Activated CD4-positive, alpha-beta memory T cell treated with anti-CD3 and anti-CD28 coated beads for 36 hours (primary cell): ENCODE measurements around the gene KDM4B. TPM values are rescaled to one million over a fixed set of nuclear protein-coding genes. Genes with fewer than 3 reads are reported as not detected.
"Not testable (repeated sequence)": the region's sequence is repeated elsewhere in the genome, so short reads cannot be mapped to it uniquely, and the experiment has no call there.

ENCODE experiments used
- CTCF ChIA-PET: fragments of 350-600 bp; sonication (Branson Sonifier 250); formaldehyde crosslinking; loops from one replicate; lab custom pipeline; 2021; ENCODE audit warnings: antibody characterized with exemption, inconsistent platforms; lab: Charles Lee
- POLR2A ChIA-PET: fragments of 350-600 bp; sonication (Branson Sonifier 250); formaldehyde crosslinking; loops from one replicate; lab custom pipeline; 2021; ENCODE audit warnings: antibody characterized with exemption; lab: Charles Lee
- DNase-seq: peaks from one replicate; pipeline ENCODE4 v3.0.0-alpha.2; 2020
- H3K27ac Mint-ChIP-seq: one replicate; pipeline ENCODE4 v1.8.0; 2021; ENCODE audit warnings: mixed read lengths
- H3K27me3 Mint-ChIP-seq: one replicate; pipeline ENCODE4 v1.8.0; 2021; ENCODE audit warnings: mixed read lengths
- H3K36me3 Mint-ChIP-seq: one replicate; pipeline ENCODE4 v1.8.0; 2021; ENCODE audit warnings: mixed read lengths
- H3K4me1 Mint-ChIP-seq: one replicate; pipeline ENCODE4 v1.8.0; 2021; ENCODE audit warnings: low read depth, mixed read lengths
- H3K4me3 Mint-ChIP-seq: one replicate; pipeline ENCODE4 v1.8.0; 2021; ENCODE audit warnings: mild to moderate bottlenecking, mixed read lengths
- H3K9me3 Mint-ChIP-seq: one replicate; pipeline ENCODE4 v1.8.0; 2021; ENCODE audit warnings: mixed read lengths
- intact Hi-C: fragments of 100-400 bp; cut with micrococcal nuclease; formaldehyde crosslinking; loops from one replicate; pipeline ENCODE4 v1.15.1; 2023
- total RNA-seq, 2 experiments: library from RNA; stranded (reverse); gene quantifications; one replicate each; pipeline ENCODE4 v1.2.3, GENCODE V29; 2021

Gene KDM4B
- total RNA-seq, 2 experiments from 2014 or later: 19.2 to 20.6 TPM

DNA sequence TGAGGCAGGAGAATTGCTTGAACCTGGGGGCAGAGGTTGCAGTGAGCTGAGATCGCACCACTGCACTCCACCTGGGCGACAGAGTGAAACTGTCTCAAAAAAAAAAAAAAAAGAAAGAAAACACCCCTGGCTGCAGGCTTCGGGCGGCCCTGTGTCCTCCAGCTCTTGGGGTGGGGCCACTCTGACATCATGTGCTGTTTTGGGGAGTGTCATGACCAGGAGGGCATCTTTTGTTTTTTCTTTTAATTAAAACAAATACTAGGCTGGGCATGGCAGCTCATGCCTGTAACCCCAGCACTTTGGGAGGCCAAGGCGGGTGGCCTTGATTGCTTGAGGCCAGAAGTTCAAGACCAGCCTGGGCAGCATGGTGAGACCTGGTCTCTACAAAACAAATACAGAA is 52.1 kb downstream of the KDM4B start:
- no peak overlapping the region for H3K27ac Mint-ChIP-seq
- H3K27me3 Mint-ChIP-seq: no peaks in the 10 kb centered on the region
- intact Hi-C loops: no loop called here
- DNase-seq: no peak
- H3K4me1 Mint-ChIP-seq: peaks cover 4% of the 10 kb centered on the region
- CTCF ChIA-PET: interaction anchor here (1.1 kb wide), 1 partner anchor 19 kb away, joined by 4 read pairs; no protein-coding TSS in a partner anchor
- peaks cover 4% of the 10 kb centered on the region for H3K36me3 Mint-ChIP-seq
- no peak overlapping the region for H3K4me3 Mint-ChIP-seq
- POLR2A ChIA-PET: no interaction called here
- H3K9me3 Mint-ChIP-seq: no peaks in the 10 kb centered on the region

- Mint-ChIP-seq H3K27ac (no peak overlapping the region), H3K4me1 (peaks cover 4% of the 10 kb centered on the region), H3K4me3 (no peak overlapping the region), H3K9me3 (no peaks in the 10 kb centered on the region), H3K36me3 (no peaks in the 10 kb centered on the region), H3K27me3 (no peaks in the 10 kb centered on the region)
- DNase-seq: no peak
- intact Hi-C loops: no loop called here
- ChIA-PET CTCF (interaction anchor here (1.2 to 1.5 kb wide), 2 partner anchors 9 to 21 kb away, joined by 3 to 6 read pairs; no protein-coding TSS in a partner anchor), POLR2A (no interaction called here)
Measured at GRCh38 chr19:5022066-5022860, 53.4 kb downstream of the KDM4B start.

- Mint-ChIP-seq H3K27ac (no peak overlapping the region), H3K4me3 (no peak overlapping the region), H3K27me3 (no peaks in the 10 kb centered on the region), H3K36me3 (no peaks in the 10 kb centered on the region), H3K9me3 (no peaks in the 10 kb centered on the region), H3K4me1 (peaks cover 3% of the 10 kb centered on the region)
- DNase-seq: no peak
- intact Hi-C loops: no loop called here
- CTCF ChIA-PET: interaction anchor here (1.2 to 1.5 kb wide), 2 partner anchors 8 to 22 kb away, joined by 3 to 6 read pairs; no protein-coding TSS in a partner anchor
- POLR2A ChIA-PET: no interaction called here
Measured at GRCh38 chr19:5023128-5023571, 54.2 kb downstream of the KDM4B start.

DNA sequence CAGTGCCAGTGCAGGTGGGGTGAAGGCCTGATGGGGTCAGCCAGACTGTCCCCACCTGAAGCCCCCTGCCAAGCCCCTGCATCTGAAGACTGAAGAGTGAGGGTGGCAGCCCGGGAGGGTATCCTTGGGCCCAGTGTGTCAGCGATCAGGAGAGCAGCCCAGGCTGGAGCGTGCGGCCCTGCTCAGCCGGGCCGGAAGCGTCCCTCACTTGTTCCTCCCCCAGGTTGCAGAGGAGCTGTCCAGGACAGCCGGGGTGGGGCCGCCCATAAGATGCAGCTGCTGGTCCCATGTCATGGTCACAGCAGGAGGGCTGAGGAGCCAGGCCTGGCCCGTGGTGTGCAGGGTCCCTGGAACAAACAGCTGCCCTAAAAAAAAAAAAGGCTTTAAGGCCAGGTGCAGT is 55.4 kb downstream of the KDM4B start:
- H3K27me3 Mint-ChIP-seq: no peaks in the 10 kb centered on the region
- POLR2A ChIA-PET: no interaction called here
- no peaks in the 10 kb centered on the region for H3K4me1 Mint-ChIP-seq
- no peak overlapping the region for H3K27ac Mint-ChIP-seq
- CTCF ChIA-PET: interaction anchor here (0.5 to 3.2 kb wide), 2 partner anchors 23 to 220 kb away, joined by 4 to 10 read pairs; no protein-coding TSS in a partner anchor
- H3K36me3 Mint-ChIP-seq: no peaks in the 10 kb centered on the region
- intact Hi-C loops: no loop called here
- H3K9me3 Mint-ChIP-seq: no peaks in the 10 kb centered on the region
- no peak overlapping the region for H3K4me3 Mint-ChIP-seq
- no peak for DNase-seq

DNA sequence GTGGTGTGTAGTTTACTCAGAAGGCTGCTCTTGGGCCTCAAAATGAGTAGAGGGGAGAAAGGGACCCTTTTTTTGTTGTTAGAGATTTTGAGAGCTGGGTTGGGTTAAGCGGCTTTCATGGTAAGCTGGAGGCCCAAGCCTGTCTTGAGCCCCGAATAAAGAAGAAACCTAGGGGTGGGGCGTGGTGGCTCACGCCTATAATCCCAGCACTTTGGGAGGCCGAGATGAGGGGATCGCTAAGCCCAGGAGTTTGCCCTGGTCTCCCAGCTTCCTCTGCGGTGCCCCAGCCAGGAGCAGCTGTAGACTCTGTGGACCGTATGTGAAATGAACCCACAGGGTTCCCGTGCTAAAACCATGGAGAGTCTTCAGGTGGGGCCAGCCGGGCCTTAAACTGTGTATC is 56.1 kb downstream of the KDM4B start:
- H3K9me3 Mint-ChIP-seq: no peaks in the 10 kb centered on the region
- no peak overlapping the region for H3K4me3 Mint-ChIP-seq
- intact Hi-C loops: no loop called here
- H3K4me1 Mint-ChIP-seq: no peaks in the 10 kb centered on the region
- no peaks in the 10 kb centered on the region for H3K27me3 Mint-ChIP-seq
- ChIA-PET CTCF (interaction anchor here (0.5 to 3.2 kb wide), 3 partner anchors 24 to 234 kb away, joined by 3 to 10 read pairs (median 4); partner anchors contain the start of gene FEM1A), POLR2A (no interaction called here)
- H3K36me3 Mint-ChIP-seq: no peaks in the 10 kb centered on the region
- DNase-seq: no peak
- no peak overlapping the region for H3K27ac Mint-ChIP-seq

- intact Hi-C loops: no loop called here
- H3K4me3 Mint-ChIP-seq: no peak overlapping the region
- DNase-seq: no peak
- H3K27ac Mint-ChIP-seq: no peak overlapping the region
- no peaks in the 10 kb centered on the region for H3K4me1 Mint-ChIP-seq
- no peaks in the 10 kb centered on the region for H3K9me3 Mint-ChIP-seq
- ChIA-PET POLR2A (no interaction called here), CTCF (interaction anchor here (0.8 to 3.2 kb wide), 2 partner anchors 25 to 153 kb away, joined by 3 to 10 read pairs; no protein-coding TSS in a partner anchor)
- H3K36me3 Mint-ChIP-seq: no peaks in the 10 kb centered on the region
- H3K27me3 Mint-ChIP-seq: no peaks in the 10 kb centered on the region
Measured at GRCh38 chr19:5026706-5027273, 57.9 kb downstream of the KDM4B start.

GRCh38 chr19:5028229-5028886 is 59.4 kb downstream of the KDM4B start:
- Mint-ChIP-seq H3K27ac (no peak overlapping the region), H3K4me1 (no peaks in the 10 kb centered on the region), H3K4me3 (no peak overlapping the region), H3K9me3 (no peaks in the 10 kb centered on the region), H3K36me3 (no peaks in the 10 kb centered on the region), H3K27me3 (no peaks in the 10 kb centered on the region)
- ChIA-PET POLR2A (no interaction called here), CTCF (interaction anchor here (0.6 to 5.9 kb wide), 7 partner anchors 26 to 587 kb away, joined by 3 to 91 read pairs (median 17); no protein-coding TSS in a partner anchor)
- intact Hi-C loops: no loop called here
- no peak for DNase-seq

GRCh38 chr19:5029596-5029995 is 60.7 kb downstream of the KDM4B start:
- peak; percentile 71 for DNase-seq
- intact Hi-C loops, H3K27ac Mint-ChIP-seq, POLR2A ChIA-PET, H3K4me1 Mint-ChIP-seq, H3K4me3 Mint-ChIP-seq, H3K36me3 Mint-ChIP-seq, H3K9me3 Mint-ChIP-seq, H3K27me3 Mint-ChIP-seq: not testable (repeated sequence)
- CTCF ChIA-PET: interaction anchor here (0.8 to 5.9 kb wide), 11 partner anchors 14 to 220 kb away, joined by 3 to 91 read pairs (median 10); partner anchors contain the start of gene PLIN3

GRCh38 chr19:5030136-5030820 is 61.4 kb downstream of the KDM4B start:
- Mint-ChIP-seq H3K9me3 (no peaks in the 10 kb centered on the region), H3K4me1 (no peaks in the 10 kb centered on the region), H3K27me3 (no peaks in the 10 kb centered on the region), H3K27ac (no peak overlapping the region), H3K36me3 (peaks cover 2% of the 10 kb centered on the region), H3K4me3 (no peak overlapping the region)
- CTCF ChIA-PET: interaction anchor here (0.5 to 5.9 kb wide), 24 partner anchors 15 to 239 kb away, joined by 3 to 91 read pairs (median 5); partner anchors contain the start of genes FEM1A and PLIN3
- POLR2A ChIA-PET: no interaction called here
- intact Hi-C loops: loop anchor here (2.0 kb wide), 1 partner anchor 219 kb away; no protein-coding TSS in a partner anchor
- DNase-seq: no peak

- Mint-ChIP-seq H3K36me3 (peaks cover 2% of the 10 kb centered on the region), H3K4me3 (no peak overlapping the region), H3K9me3 (no peaks in the 10 kb centered on the region), H3K27me3 (no peaks in the 10 kb centered on the region), H3K27ac (no peak overlapping the region), H3K4me1 (no peaks in the 10 kb centered on the region)
- POLR2A ChIA-PET: no interaction called here
- intact Hi-C loops: loop anchor here (1.0 to 2.0 kb wide), 3 partner anchors 30 to 220 kb away; no protein-coding TSS in a partner anchor
- CTCF ChIA-PET: interaction anchor here (0.7 to 5.9 kb wide), 27 partner anchors 8 to 240 kb away, joined by 3 to 91 read pairs (median 5); partner anchors contain the start of genes FEM1A, KDM4B and PLIN3
- no peak for DNase-seq
Measured at GRCh38 chr19:5030822-5031221, 61.9 kb downstream of the KDM4B start.
